GM12878 (cell line): Measurements from ENCODE around the gene KIF5A. TPM values are rescaled to one million over a fixed set of nuclear protein-coding genes. Genes with fewer than 3 reads are reported as not detected.

Experiments used
- ATAC-seq: fragments of 200-7000 bp; cut with Tn5 transposase; 3 replicates; pipeline ENCODE4 v1.9.1; 2020; ENCODE audit warnings: mild to moderate bottlenecking, moderate library complexity
- BruUV-seq: library from RNA; stranded (reverse); fragments of 400-500 nt; replicated peaks from 2 replicates; lab custom pipeline; 2021; lab: Mats Ljungman, UMichigan
- CTCF ChIA-PET: fragments of 300-600 bp; sonication (Branson Sonifier 250); formaldehyde crosslinking; extraction: SDS; loops from one replicate; lab custom pipeline; 2021; ENCODE audit warnings: inconsistent platforms; lab: Yijun Ruan, JAX
- POLR2A ChIA-PET: fragments of 350-600 bp; formaldehyde crosslinking; extraction: SDS; loops from one replicate; lab custom pipeline; 2021; ENCODE audit warnings: inconsistent platforms; lab: Charles Lee
- RAD21 ChIA-PET: fragments of 300-600 bp; sonication (Branson Sonifier 250); formaldehyde crosslinking; loops from one replicate; lab custom pipeline; 2023; ENCODE audit warnings: antibody characterized with exemption; ENCODE audit not compliant: unreplicated experiment; lab: Charles Lee
- SMC1A ChIA-PET: fragments of 300-600 bp; sonication (Branson Sonifier 250); formaldehyde crosslinking; loops from one replicate; lab custom pipeline; 2023; ENCODE audit not compliant: unreplicated experiment, uncharacterized antibody; lab: Charles Lee
- DNase-seq: peaks from one replicate; pipeline ENCODE4 v3.0.0-alpha.2; 2011; ENCODE audit warnings: low read depth, low spot score
- FAIRE-seq: peaks from 3 replicates; lab custom pipeline; 2011; peaks lifted over from hg19 to GRCh38; lab: Jason Lieb, UNC
- H2AFZ ChIP-seq: 2 replicates; pipeline ENCODE4 v1.6.0; 2011; ENCODE audit warnings: low read depth, low read length, control low read depth; ENCODE audit not compliant: control insufficient read depth
- H3K27ac ChIP-seq: 2 replicates; pipeline ENCODE4 v1.5.1; 2011; ENCODE audit warnings: control low read depth; ENCODE audit not compliant: control insufficient read depth, insufficient read depth
- H3K27me3 ChIP-seq, 2 experiments: replicated peaks in 1 of 2; 2 replicates each; pipeline versions ENCODE4 v1.6.0 to v1.6.1; 2011; ENCODE audit warnings: low read length in 1 of 2; ENCODE audit not compliant: control insufficient read depth in 2 of 2, insufficient read depth in 2 of 2
- H3K36me3 ChIP-seq, 2 experiments: 2 replicates each; pipeline ENCODE4 v1.5.1; 2011; ENCODE audit warnings: low read length in 1 of 2; ENCODE audit not compliant: control insufficient read depth in 2 of 2, insufficient read depth in 2 of 2
- H3K4me1 ChIP-seq: 2 replicates; pipeline ENCODE4 v1.6.1; 2011; ENCODE audit warnings: mild to moderate bottlenecking, low read length, moderate library complexity, mixed read lengths; ENCODE audit not compliant: control insufficient read depth, insufficient read depth
- H3K4me2 ChIP-seq: 2 replicates; pipeline ENCODE4 v1.6.0; 2011; ENCODE audit warnings: control low read depth; ENCODE audit not compliant: control insufficient read depth, insufficient read depth
- H3K4me3 ChIP-seq: fragments of 200-600 bp; sonication (generic); 2 replicates; pipeline ENCODE4 v1.5.1; 2016
- H3K79me2 ChIP-seq: 2 replicates; pipeline ENCODE4 v1.6.0; 2011; ENCODE audit warnings: low read length; ENCODE audit not compliant: control insufficient read depth, insufficient read depth
- H3K9ac ChIP-seq: 2 replicates; pipeline ENCODE4 v1.8.0; 2011; ENCODE audit warnings: low read length, control low read depth, mixed read lengths; ENCODE audit not compliant: control insufficient read depth, insufficient read depth
- H3K9me3 ChIP-seq: replicated peaks from 3 replicates; pipeline ENCODE4 v1.5.1; 2011; ENCODE audit warnings: mild to moderate bottlenecking, low read length; ENCODE audit not compliant: control insufficient read depth, insufficient read depth
- H4K20me1 ChIP-seq: 2 replicates; pipeline ENCODE4 v1.6.0; 2011; ENCODE audit not compliant: control insufficient read depth, insufficient read depth
- BMI1 ChIP-seq: fragments of 450-650 bp; IDR thresholded peaks from 2 replicates; pipeline ENCODE4 v1.6.1; 2016; ENCODE audit warnings: mild to moderate bottlenecking, moderate library complexity, borderline replicate concordance
- JUNB ChIP-seq: IDR thresholded peaks from 2 replicates; pipeline ENCODE4 v1.6.1; 2016; ENCODE audit warnings: antibody characterized with exemption, mild to moderate bottlenecking
- RFX5 ChIP-seq: IDR thresholded peaks from 2 replicates; pipeline ENCODE4 v1.6.1; 2011; ENCODE audit warnings: low read depth, low read length, improper control_type of control experiment
- SIN3A ChIP-seq: IDR thresholded peaks from 2 replicates; pipeline ENCODE4 v1.6.1; 2012; ENCODE audit warnings: low read depth, low read length, improper control_type of control experiment
- WGBS: methylation state at CpG from one replicate; pipeline ENCODE4 v1.1.6; 2016; ENCODE audit warnings: low lambda C conversion rate; ENCODE audit not compliant: insufficient replicate concordance, insufficient coverage; ENCODE audit errors: missing lambda C conversion rate; 5-methylcytosine and 5-hydroxymethylcytosine counted together
- in situ Hi-C: fragments of 300-500 bp; cut with MboI; formaldehyde crosslinking; loops from 9 replicates; pipeline ENCODE4 v1.14.3; 2018; ENCODE audit warnings: mixed read lengths
- intact Hi-C: fragments of 100-400 bp; cut with micrococcal nuclease; formaldehyde crosslinking; loops from one replicate; pipeline ENCODE4 v1.14.2; 2022; ENCODE audit not compliant: unreplicated experiment
- polyA plus RNA-seq, 11 experiments: library from polyadenylated mRNA; depleted of rRNA in 4 of 11; unstranded in 6 of 11; stranded (reverse) in 5 of 11; fragments of >200 nt; fragmentation: Nextera tagmentation in 4 of 11; fragmentation: Illumina TruSeq in 1 of 11; extraction: Ambion mirVana in 4 of 11; extraction: Trizol in 1 of 11; gene quantifications; 1 replicate in 1 of 11; 2 replicates in 10 of 11; pipeline versions ENCODE4 v1.2.1 to v1.2.3, GENCODE V29; 2011 to 2016; ENCODE audit warnings: inconsistent platforms in 2 of 11, missing spikeins in 2 of 11, low read depth in 1 of 11
- total RNA-seq, 4 experiments: library from RNA; depleted of rRNA in 3 of 4; stranded (reverse); fragments of >200 nt in 3 of 4; fragmentation: Illumina TruSeq in 1 of 4; extraction: Trizol in 1 of 4; gene quantifications; 2 replicates each; pipeline versions ENCODE4 v1.2.1 to v1.2.3, GENCODE V29; 2013 to 2021
- TF ChIP-seq, protein P1 (sequence below): IDR thresholded peaks from 2 replicates; pipeline ENCODE4 v1.6.1; 2011; ENCODE audit warnings: mild to moderate bottlenecking, low read depth, low read length, moderate library complexity; ENCODE audit not compliant: insufficient replicate concordance

Gene KIF5A
- total and polyA plus RNA-seq, 10 of the 15 experiments (the other 5 are each of a cell fraction or from before 2014, with no cell fraction given), result 0.35 to 2.9 (median 0.97) TPM

DNA sequence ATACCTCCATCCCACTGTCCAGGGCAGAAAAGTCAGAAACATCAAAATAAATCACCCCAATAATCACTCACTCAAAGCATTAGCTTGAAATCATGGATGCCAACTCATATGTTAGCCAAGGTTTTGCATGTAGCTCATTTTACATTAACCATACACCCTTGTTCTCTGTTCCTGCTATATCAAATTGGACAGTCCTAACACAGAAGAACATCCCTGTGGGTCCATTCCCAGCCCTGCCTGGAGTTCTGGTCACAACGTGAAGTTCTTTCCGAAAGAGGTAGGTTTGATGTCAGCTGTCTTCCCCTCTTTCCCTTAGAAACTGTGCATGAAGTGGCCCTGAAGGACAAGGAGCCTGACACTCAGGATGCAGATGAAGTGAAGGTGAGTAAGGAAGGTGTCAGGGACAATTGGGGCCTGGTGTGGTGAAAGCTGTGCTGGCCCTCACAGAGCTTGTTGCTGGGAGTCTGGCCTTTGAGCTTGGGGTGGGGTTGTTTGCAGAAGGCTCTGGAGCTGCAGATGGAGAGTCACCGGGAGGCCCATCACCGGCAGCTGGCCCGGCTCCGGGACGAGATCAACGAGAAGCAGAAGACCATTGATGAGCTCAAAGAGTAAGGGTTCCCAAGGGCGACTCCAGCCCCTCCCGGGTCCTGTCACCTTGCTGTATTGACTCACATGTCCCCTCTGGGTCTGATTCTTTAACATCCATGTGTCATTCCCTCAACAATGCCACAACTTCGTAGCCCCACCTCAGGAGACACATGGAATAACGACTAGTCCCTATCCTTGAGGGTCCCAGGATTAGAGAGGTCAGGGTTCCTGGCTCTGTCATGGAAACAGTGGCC, 26.1 kb downstream of the KIF5A start:
- RAD21 ChIA-PET, result interaction anchor here (1.3 kb wide), 1 partner anchor 117 kb away, joined by 5 read pairs; no protein-coding TSS in a partner anchor
- CTCF ChIA-PET, result interaction anchor here (0.6 to 2.0 kb wide), 7 partner anchors 9 to 170 kb away, joined by 3 to 7 read pairs (median 3); no protein-coding TSS in a partner anchor
- POLR2A ChIA-PET, result interaction anchor here (0.6 to 0.8 kb wide), 2 partner anchors 14 to 28 kb away, joined by 3 read pairs; partner anchors contain the start of gene DTX3
- TF ChIP-seq, protein P1, sequence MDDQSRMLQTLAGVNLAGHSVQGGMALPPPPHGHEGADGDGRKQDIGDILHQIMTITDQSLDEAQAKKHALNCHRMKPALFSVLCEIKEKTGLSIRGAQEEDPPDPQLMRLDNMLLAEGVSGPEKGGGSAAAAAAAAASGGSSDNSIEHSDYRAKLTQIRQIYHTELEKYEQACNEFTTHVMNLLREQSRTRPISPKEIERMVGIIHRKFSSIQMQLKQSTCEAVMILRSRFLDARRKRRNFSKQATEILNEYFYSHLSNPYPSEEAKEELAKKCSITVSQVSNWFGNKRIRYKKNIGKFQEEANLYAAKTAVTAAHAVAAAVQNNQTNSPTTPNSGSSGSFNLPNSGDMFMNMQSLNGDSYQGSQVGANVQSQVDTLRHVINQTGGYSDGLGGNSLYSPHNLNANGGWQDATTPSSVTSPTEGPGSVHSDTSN, result no peak
- TF ChIP-seq SIN3A, result no peak
- no peak for TF ChIP-seq JUNB
- no peak for TF ChIP-seq RFX5
- no peak for TF ChIP-seq BMI1
- no peak for ATAC-seq
- no peaks in the 10 kb centered on the region for H3K9me3 ChIP-seq
- H3K36me3 ChIP-seq, result no peaks in the 10 kb centered on the region
- no peak overlapping the region for H3K4me3 ChIP-seq
- BruUV-seq, result no TSS peak
- in situ Hi-C loops (no loop called here), intact Hi-C loops (no loop called here)
- no peak overlapping the region for H2AFZ ChIP-seq
- no peak overlapping the region for H3K27ac ChIP-seq
- 51% methylated on average over 12 of the region's 12 CpGs for WGBS
- H3K9ac ChIP-seq, result no peak overlapping the region
- no peaks in the 10 kb centered on the region; a peak in 2 of 4 replicates for H3K27me3 ChIP-seq
- no peaks in the 10 kb centered on the region for H3K4me1 ChIP-seq
- no peak overlapping the region for H3K4me2 ChIP-seq
- H4K20me1 ChIP-seq, result no peaks in the 10 kb centered on the region
- FAIRE-seq, result no peak
- DNase-seq, result no peak
- SMC1A ChIA-PET, result interaction anchor here (1.0 to 1.8 kb wide), 4 partner anchors 30 to 46 kb away, joined by 3 to 6 read pairs (median 4); no protein-coding TSS in a partner anchor
- H3K79me2 ChIP-seq, result no peaks in the 10 kb centered on the region
